Femur (tissue), 1 donor: ENCODE results near the gene LCN6.
"Not testable (repeated sequence)": the region's sequence is repeated elsewhere in the genome, so short reads cannot be mapped to it uniquely, and the experiment has no call there.

ENCODE experiments used
- DNase-seq: peaks from one replicate; pipeline ENCODE4 v3.0.0-alpha.2; 2017

Gene LCN6

GRCh38 chr9:136759001-136759400 lies 10.7 kb upstream of the LCN6 start:
- peak; percentile 9 for DNase-seq

- DNase-seq = no peak
Observed at GRCh38 chr9:136757751-136758140, 9.4 kb upstream of the LCN6 start.

- DNase-seq = no peak
Observed at GRCh38 chr9:136757328-136757727, 9.0 kb upstream of the LCN6 start.

- DNase-seq = no peak
Observed at GRCh38 chr9:136756836-136757235, 8.5 kb upstream of the LCN6 start.

- no peak for DNase-seq
Observed at GRCh38 chr9:136756134-136756438, 7.8 kb upstream of the LCN6 start.

GRCh38 chr9:136755302-136756133 lies 7.2 kb upstream of the LCN6 start:
- not testable (repeated sequence) for DNase-seq

- DNase-seq = no peak
Observed at GRCh38 chr9:136754626-136755301, 6.4 kb upstream of the LCN6 start.

- no peak for DNase-seq
Observed at GRCh38 chr9:136754059-136754572, 5.8 kb upstream of the LCN6 start.

- no peak for DNase-seq
Observed at GRCh38 chr9:136753371-136754058, 5.2 kb upstream of the LCN6 start.

- DNase-seq = no peak
Observed at GRCh38 chr9:136751814-136752213, 3.5 kb upstream of the LCN6 start.

GRCh38 chr9:136751244-136751643 lies 2.9 kb upstream of the LCN6 start:
- DNase-seq = no peak

GRCh38 chr9:136750526-136750925 lies 2.2 kb upstream of the LCN6 start:
- DNase-seq = no peak

GRCh38 chr9:136748666-136749611 lies 614 bp upstream of the LCN6 start:
- no peak for DNase-seq

- no peak for DNase-seq
Observed at GRCh38 chr9:136747161-136748060, 914 bp downstream of the LCN6 start.

- no peak for DNase-seq
Observed at GRCh38 chr9:136746621-136747020, 1.7 kb downstream of the LCN6 start.

GRCh38 chr9:136746155-136746490 lies 2.2 kb downstream of the LCN6 start:
- no peak for DNase-seq

- DNase-seq = no peak
Observed at GRCh38 chr9:136745389-136746154, 2.8 kb downstream of the LCN6 start.

- DNase-seq = no peak
Observed at GRCh38 chr9:136744773-136745172, 3.6 kb downstream of the LCN6 start.

GRCh38 chr9:136743639-136744211 lies 4.6 kb downstream of the LCN6 start:
- no peak for DNase-seq
